Inferior parietal cortex (tissue), 1 donor: Measurements from ENCODE around the gene CHTF18.
"Not testable (repeated sequence)": the region's sequence is repeated elsewhere in the genome, so short reads cannot be mapped to it uniquely, and the experiment has no call there.

Experiments used
- DNase-seq: peaks from one replicate; pipeline ENCODE4 v3.0.0-alpha.2; 2016; ENCODE audit errors: extremely low spot score

CHTF18 gene

DNA sequence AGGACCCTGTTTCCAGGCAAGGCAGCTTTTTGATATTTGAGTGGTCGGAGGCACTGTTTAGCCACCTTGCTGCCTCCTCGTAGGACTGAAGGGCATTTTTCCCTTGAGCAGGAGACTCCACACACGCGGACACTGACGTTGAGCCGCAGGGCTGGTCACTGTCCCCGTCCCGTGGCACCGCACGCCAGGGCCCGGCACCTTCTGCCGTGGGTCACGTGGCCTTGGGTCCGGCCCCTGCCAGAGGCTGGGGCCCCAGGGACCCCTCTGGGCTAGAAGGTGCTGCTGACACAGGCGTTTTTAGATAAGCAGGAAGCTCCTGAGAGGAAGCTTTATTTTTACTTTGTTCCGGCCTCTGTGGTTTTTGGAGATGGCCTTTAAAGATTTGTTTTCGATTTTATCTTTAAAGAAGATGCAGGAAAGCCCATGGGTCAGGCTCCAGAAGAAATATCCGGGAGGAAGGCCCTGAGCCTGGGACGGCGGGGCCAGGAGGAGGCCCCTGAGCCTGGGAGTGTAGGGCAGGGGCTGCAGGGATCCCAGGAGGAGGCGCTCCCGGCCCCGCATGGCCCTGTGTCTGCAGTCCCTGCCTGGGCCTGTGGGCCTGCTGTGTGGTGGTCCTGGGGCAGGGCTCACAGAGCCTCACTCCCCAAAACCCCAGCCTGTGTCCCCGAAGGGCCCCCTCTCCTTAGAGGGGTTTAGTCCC, 42.6 kb downstream of the CHTF18 start:
- no peak for DNase-seq

DNA sequence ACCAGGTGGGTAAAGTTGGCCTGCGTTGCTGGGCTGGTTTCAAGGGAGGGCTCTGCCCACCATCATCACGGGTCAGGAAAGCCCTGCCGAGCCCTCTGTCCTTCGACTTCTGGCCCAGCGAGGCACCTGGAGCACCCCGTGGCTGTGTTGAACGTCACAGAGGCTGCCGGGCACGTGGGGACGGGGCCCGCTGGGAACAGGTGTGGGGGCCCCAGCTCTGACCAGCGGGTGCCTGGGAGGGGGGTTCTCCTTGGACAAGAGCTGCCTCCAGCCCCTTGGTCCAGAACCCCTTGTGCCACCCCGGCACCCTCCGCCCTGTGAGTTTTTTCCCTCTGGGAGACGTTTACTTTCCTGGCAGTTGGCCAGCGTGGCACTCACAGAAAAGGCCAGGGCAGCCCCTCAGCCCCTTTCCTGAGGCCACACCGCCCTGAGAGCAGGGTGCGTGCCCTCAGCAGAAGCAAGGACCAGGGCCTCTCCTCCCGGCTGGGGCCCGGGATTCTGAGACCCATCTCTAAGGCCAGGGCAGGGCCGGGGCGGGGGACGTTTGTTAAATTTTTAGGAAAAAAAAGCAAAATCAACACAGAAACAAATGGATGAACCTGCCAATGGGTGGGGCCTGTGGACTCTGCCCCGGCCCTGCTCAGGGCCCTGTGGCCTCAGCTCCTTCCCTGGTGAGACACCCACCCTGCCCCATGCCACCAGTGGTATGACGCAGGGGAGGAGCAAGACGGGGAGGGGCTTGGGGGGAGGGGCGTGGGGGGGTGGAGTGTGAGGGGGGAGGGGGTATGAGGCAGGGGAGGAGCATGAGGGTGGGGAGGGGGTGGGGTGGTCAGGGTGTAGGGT, 43.4 kb downstream of the CHTF18 start:
- DNase-seq, result no peak

DNA sequence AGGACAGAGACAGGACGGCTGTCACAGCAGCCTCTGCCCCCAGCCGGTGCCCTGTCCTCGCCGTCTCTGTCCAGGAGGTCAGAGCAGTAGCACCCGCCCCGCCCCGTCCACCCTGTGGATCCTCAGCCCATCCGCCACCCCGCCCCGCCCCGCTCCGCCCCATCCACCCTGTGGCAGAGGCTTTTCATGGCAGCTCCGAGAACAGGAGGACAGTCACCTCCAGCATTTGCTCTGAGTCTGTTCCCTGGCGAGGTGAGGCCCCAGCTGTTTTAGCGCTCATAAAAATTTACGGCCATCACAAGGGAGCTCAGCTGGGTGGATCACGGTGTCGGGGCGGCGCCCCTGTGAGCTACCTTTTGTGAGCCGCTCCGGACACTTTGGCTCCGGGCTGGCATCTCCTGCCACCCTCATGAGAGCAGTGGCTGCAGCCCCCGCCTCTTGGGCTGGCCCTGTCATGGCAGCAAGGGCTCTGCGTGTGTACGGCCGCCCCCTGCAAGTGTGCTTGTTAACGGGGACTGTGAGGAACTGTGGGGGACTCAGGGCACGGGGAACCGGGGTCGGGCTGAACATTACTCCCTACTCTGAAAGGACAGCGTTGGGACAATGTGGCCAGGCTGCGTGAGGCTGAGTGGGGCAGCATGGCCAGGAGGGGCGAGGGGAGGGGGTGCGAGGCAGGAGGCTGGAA, 44.4 kb downstream of the CHTF18 start:
- no peak for DNase-seq

- no peak for DNase-seq
Observed at GRCh38 chr16:833411-833810, 45.0 kb downstream of the CHTF18 start.

DNA sequence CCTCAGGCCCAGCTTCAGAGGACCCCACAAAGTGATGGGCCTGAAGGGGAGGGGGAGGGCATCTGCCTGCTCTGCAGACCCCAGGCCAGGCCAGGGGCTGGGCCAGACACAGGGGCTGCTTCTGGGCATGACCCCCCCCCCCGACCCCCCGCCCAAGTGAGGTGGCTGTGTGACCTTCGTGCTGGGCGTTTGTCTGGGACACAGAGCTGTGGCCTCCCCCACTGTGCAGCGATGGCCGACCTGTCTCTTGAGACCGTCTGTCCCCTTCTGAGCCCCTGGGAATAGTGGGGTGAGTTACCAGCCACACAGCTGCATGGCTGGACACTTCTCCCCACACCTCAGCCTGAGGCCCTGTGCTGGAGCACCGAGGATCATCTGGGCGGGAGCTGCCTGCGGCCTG, 47.0 kb downstream of the CHTF18 start:
- no peak for DNase-seq

DNA sequence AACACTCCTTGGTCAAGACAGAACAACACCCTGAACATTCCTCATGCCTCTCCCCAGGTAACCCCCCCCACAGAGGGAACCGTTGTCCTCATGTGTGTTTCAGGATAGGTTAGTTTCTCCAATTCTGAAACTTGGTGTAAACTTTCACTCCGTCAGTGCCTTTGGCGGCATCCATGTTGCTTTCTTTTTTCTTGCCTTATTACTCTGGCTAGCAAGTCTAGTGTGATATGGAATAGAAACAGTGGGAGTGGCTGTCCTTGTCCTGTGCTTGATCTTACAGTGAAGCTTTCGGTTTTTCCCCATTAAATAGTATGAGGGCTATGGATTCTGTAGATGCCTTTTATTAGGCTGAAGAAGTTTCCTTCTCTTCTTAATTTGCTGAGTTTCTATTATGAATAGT, 47.8 kb downstream of the CHTF18 start:
- DNase-seq, result no peak

DNA sequence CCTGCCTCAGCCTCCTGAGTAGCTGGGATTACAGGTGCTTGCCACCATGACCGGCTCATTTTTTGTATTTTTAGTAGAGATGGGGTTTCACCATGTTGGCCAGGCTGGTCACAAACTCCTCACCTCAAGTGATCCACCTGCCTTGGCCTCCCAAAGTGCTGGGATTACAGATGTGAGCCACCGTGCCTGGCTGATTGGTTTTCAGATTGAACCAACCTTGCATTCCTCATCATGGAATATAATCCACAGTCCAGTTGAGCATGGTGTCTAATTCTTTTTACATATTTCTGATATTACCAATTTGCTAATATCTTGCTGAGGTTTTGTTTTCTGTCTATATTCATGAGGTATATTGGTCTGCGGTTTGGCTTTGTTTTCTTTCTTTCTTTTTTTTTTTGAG, 48.4 kb downstream of the CHTF18 start:
- DNase-seq, result not testable (repeated sequence)

DNA sequence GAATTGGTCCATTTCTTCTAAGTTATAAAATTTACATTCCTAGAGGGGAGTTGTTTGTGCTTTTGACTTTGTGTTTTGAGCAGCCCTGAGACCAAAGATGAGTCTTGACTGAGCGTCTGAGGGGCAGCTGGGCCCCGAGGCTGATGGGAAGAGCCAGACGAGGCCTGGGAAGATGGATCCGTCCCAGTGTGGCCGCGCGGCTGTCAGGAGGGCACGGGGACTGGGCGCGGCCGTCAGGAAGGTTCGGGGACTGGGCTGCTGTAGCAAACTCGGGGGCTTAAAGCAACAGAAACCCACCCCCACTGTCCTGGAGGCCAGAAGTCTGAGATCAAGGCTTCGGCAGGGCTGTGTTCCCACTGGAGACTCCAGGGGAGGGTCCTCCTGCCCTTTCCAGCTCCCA, 50.3 kb downstream of the CHTF18 start:
- no peak for DNase-seq

GRCh38 chr16:839643-840408, 51.4 kb downstream of the CHTF18 start:
- DNase-seq, result no peak

DNA sequence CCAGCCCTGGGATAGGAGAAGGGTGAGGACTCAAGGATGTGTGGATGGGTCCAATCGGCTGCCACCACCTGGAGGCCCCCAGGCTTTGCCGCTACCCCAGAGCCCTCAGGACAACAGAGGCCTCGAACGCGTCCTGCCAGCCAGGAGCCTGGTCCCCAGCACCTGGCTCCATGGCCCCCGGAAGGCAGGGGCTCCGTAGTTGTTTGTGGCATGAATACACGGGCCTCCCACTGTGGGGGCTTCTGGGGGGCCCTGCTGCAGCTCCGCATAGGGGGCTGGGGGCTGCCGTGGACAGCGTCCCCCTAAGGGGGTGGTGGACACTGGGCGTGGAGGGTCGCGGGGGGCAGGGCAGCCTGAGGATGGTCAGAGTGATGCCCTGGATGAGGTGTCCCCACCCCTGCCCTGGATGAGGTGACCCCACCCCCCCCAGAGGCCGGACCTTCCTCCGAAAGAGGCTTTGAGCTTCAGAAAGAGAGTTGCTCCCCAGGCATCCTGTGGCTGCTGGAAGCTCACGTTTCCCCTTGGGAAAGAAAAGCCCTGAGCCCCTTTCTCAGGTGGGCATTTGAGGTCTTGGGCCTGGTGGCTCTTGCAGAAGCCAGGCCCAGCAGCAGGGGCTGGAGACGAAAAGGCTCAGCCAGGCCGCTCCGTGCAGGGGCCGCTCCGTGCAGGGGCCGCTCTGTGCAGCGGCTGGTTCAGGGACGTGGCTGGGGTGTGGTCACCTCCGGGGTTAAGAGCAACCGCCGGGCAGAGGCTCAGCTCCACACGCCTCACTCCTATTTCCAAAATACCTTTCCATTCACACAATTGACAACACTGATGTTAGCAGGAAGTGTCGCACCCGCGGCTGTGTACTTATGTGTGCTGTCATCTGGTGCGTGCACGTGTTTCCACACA, 52.4 kb downstream of the CHTF18 start:
- DNase-seq, result no peak

DNA sequence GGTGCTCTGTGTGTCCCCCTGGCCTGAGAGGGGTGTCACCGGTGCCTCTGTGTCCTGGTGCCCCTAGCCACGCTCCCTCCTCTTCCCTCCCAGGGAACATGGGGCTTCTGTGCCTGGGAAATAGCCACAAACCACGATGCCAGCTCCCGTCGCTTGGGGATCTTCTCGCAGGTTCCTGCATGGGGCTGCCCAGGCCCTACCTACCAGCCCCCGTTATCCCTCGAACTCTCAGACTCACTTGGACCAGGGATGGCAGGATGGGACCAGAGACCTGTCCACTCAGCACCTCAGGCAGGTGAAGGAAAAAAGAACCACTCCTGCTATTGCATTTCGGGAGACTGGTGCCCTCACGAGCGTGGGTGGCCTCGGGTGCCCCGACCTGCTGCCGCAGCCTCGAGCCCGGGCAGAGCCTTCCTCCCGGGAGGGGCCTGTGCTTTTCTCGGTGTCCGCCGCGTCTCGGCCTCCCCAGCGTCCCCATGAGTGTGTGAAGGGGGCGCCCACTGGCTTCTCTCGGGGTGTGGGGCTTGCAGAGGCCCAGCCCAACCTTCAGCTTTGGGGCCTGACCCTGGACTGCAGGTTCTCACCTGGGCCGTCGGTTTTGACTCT, 53.1 kb downstream of the CHTF18 start:
- DNase-seq, result no peak

GRCh38 chr16:842061-842476, 53.6 kb downstream of the CHTF18 start:
- DNase-seq, result no peak

- DNase-seq, result no peak
Observed at GRCh38 chr16:842711-843560, 54.5 kb downstream of the CHTF18 start.

DNA sequence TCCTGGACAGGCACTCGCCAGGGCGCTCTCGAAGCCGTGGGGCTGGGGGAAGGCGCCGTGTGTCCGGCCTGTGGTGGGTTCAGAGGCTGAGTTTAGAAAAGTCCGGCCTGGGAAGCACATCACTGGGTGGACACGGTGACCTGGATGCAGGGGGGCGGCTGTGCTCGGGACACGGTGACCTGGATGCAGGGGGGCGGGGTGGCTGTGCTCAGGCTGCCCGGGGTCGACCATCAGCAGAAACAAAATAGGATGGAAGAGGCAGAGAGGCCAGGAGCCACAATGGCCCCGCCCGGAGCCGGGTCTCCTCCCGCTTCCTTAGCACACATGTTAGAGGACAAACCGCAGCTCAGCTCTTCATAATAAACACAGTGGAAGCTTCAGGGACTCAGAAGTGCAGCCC, 55.4 kb downstream of the CHTF18 start:
- DNase-seq, result no peak

DNA sequence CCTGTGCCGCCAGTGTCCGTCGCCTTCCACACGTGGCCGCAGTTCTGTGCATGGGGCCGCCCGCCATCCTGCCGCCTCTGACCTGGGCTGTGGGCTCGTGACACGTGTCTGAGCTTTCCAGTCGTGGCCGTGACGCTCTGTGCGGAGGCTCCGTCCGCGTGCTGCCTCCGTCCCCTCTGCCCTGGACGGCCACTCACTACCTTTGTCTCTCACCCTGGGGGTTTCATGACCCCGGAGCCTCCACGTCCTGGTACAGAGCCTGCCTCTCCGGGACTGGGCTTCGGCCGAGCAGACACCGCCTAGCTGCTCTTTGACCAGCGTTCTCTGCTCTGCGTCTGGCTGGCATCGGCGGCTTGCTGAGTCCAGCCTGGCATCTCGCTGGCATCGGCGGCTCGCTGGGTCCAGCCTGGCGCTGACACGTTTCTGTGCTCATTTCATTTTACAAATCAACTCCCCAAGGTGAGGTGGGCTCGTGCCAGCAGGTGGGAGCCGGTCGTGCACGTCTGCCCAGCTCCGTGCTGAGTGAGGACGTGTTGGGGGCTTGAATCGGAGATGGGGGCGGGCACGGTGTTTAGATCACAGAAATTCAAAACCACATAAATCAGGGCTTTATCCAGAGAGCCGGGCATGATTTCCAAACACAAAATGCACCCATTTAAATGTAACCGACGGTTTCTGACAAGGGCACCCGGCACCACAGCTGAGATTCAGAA, 56.4 kb downstream of the CHTF18 start:
- DNase-seq, result no peak

GRCh38 chr16:845351-845745, 56.9 kb downstream of the CHTF18 start:
- no peak for DNase-seq

DNA sequence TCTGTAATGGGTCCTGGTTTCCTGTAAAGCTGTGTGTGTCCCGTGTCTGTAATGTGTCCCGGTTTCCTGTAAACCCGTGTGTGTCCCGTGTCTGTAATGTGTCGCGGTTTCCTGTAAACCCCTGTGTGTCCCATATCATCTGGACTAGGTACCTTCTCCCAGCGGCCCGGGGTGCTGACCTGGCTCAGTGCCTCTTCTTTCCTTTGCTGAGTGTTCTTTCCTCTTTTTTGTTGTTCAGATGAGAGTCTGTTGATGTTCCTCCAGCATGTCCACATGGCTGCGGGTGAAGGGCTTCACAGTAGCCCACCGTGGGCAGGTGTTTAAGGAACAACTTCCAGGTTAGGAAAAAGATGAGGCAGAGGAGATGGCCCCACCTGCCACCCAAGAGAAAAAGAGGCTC, 58.7 kb downstream of the CHTF18 start:
- no peak for DNase-seq
